Measurements from ENCODE around the gene IRF1. TPM values are rescaled to one million over a fixed set of nuclear protein-coding genes. Genes with fewer than 3 reads are reported as not detected.
A peak's percentile ranks its signal among the peaks of the same experiment; 100 is the strongest.
"Not testable (repeated sequence)": the region's sequence is repeated elsewhere in the genome, so short reads cannot be mapped to it uniquely, and the experiment has no call there.

The IRF1 gene
- total RNA-seq, 2 donors from 2014 or later = 107 to 156 TPM

- H3K36me3 Mint-ChIP-seq = peaks cover 26% of the 10 kb centered on the region in 2 donors
- H3K27ac Mint-ChIP-seq = peak overlapping the region; percentile 99 to 100
- DNase-seq (ENCODE audit: low spot score in 2 of 2) (no peak), ATAC-seq (no peak)
- H3K9me3 Mint-ChIP-seq = no peaks in the 10 kb centered on the region
Measured at GRCh38 chr5:132492386-132493125, 2.0 kb upstream of the IRF1 start.

DNA sequence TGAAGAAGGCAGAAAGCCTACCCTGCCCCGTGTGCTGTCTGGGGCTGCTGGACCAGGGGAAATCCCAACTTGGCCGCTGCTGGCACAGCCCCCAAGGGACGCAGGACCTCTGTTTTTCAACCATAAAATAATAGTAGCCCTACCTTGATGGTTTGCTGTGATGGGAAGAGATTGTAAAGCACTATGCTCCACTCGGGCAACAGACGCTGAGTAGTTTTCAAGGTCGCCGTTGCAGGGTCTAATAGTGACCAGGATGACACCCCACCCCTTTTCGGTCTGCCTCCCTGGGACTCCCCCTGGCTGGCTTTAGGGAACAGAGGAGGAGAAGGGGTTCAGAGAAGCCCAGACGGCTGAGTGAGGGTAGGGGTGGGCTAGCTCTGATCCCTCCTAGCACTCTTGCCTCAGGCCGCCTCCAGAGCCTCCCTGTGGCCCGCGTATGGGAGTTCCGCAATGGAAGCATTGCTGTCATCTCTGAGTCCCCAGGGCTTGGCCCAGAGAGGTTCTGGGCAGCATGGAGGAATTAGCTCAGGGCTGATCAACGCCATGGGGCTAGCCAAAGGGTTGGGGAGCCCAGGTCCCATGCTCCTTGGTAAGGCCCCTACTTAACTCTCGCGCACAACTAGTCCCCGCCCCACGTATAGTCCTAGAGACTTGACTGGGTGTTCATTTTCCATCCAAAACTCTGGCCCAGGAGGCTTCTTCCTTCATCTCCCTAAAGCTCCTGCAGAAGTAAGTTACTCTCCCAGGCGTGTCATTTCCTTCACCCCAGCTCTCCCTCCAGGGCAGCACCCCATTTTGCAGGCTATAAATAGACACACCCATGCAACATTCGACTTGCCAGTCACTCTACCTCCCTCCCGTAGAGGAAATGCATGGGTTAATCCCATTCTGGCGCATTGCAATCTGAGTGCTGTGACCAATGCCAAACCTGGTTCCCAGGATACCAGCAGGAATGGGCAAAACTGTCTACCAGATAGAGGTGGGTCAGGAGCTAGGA is 1.1 kb upstream of the IRF1 start:
- peak overlapping the region; percentile 99 to 100 for H3K27ac Mint-ChIP-seq
- peak; percentile 26 to 52 for DNase-seq (ENCODE audit: low spot score in 2 of 2)
- H3K36me3 Mint-ChIP-seq = peaks cover 32 to 35% of the 10 kb centered on the region in 2 donors
- ATAC-seq = peak in 1 of 2 donors; percentile 13
- no peaks in the 10 kb centered on the region for H3K9me3 Mint-ChIP-seq

DNA sequence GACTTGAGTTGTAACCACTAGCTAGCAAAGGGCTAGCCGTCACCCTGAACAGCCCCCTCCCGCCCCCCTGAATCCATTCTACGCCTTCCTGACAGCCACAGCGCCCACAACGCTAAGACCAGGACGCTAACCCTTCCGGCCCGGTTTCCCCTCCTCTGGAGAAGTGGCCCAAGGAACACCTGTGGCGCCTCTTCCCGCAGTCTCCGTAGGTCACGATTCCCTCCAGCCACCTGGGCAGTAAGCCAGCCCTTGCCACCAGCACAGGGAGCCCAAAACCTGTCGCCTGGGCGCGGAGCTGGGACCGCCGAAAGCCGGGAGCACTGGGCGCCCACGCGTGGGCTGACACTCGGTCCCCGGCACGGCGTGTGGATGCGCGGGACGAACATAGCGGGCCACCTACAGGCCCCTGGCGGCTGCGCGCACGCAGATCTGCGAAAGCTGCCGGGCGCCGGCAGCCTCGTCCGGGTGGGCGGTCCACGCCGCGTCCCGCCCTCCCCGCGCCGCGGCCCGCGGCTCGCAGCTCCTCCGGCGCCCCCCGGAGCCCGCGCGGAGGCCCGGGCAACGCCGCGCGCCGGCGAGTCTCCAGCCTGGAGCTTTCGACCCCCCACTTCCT is 596 bp downstream of the IRF1 start:
- ATAC-seq (peak; percentile 0 to 1), DNase-seq (ENCODE audit: low spot score in 2 of 2) (peak; percentile 49 to 74)
- Mint-ChIP-seq H3K9me3 (no peaks in the 10 kb centered on the region), H3K36me3 (peaks cover 46 to 51% of the 10 kb centered on the region in 2 donors), H3K27ac (peak overlapping the region; percentile 100)

- Mint-ChIP-seq H3K27ac (peak overlapping the region; percentile 100), H3K9me3 (no peaks in the 10 kb centered on the region), H3K36me3 (peaks cover 50 to 55% of the 10 kb centered on the region in 2 donors)
- peak; percentile 41 to 55 for DNase-seq (ENCODE audit: low spot score in 2 of 2)
- no peak for ATAC-seq
Measured at GRCh38 chr5:132489051-132489770, 1.4 kb downstream of the IRF1 start.

DNA sequence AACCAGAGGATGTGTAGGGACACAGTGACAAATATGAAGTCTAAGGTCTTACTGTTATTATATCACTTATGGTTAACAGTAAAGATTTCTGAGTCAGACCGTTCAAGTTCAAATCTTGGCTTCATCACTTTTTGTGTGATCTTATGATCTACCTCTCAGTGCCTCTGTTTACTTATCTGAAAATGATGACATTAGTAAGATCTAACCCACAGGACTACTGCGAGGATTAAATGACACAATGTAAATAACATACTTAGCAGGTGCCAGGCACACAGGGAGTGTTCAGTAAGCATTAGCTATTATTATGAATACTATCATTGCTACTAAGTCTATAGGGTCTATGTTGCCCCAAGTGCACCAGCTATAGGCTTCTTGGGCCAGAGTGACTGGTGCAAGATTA is 2.0 kb downstream of the IRF1 start:
- peak overlapping the region; percentile 100 for H3K27ac Mint-ChIP-seq
- peak; percentile 2 to 9 for ATAC-seq
- H3K9me3 Mint-ChIP-seq = no peaks in the 10 kb centered on the region
- peaks cover 51 to 61% of the 10 kb centered on the region in 2 donors for H3K36me3 Mint-ChIP-seq
- no peak for DNase-seq (ENCODE audit: low spot score in 2 of 2)

DNA sequence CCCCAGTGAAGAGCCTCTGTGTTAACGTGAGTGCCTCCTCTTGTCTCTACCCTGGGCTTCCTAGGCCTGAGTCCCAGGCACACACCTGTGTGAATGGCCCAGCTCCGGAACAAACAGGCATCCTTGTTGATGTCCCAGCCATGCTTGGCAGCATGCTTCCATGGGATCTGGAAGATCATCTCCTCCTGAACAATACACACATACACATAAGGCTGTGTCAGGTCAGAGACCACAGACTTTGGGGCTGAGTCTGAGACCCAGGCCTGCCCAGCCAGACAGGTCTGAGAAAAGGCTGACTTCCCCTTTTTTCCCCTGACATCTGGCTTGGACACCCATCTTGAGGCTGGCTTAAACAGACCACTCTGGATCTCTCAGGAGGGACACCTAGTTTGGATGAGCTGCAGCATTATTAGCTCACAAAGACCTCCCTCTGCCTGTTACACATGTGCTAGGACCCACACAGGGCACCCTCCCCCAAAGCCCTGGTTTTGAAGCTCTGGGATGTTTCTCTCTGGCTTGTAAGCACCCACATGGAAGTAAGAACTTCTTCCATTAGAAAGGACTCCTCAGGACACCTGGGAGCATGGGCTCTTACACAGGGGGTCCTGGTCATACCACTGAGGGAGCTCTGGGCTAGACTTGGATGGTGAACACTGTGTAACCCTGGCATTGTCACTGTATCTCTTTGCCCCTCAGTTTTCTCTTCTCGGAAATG is 2.6 kb downstream of the IRF1 start:
- Mint-ChIP-seq H3K27ac (peak overlapping the region; percentile 100), H3K9me3 (no peaks in the 10 kb centered on the region), H3K36me3 (peaks cover 51 to 62% of the 10 kb centered on the region in 2 donors)
- ATAC-seq (peak in 1 of 2 donors; percentile 1), DNase-seq (ENCODE audit: low spot score in 2 of 2) (peak; percentile 21 to 56)

DNA sequence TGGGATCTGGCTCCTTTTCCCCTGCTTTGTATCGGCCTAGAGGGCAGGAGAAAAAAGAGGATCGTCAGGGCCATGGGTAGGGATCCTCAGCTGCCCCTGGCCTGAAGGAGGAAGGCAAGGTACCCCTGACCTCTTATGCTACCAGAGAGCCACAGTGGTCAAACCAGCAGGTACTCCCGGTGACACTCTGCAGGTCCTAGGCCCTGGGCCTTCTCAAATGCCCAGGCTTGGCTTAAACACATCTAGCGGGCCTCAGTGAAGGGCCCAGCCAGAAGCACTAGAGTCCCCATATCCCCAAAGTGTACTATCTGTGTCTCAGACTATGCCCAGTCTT is 3.5 kb downstream of the IRF1 start:
- Mint-ChIP-seq H3K9me3 (no peaks in the 10 kb centered on the region), H3K36me3 (peaks cover 51 to 62% of the 10 kb centered on the region in 2 donors), H3K27ac (peak overlapping the region; percentile 100)
- DNase-seq (ENCODE audit: low spot score in 2 of 2) = peak in 1 of 2 donors; percentile 14
- ATAC-seq = no peak

DNA sequence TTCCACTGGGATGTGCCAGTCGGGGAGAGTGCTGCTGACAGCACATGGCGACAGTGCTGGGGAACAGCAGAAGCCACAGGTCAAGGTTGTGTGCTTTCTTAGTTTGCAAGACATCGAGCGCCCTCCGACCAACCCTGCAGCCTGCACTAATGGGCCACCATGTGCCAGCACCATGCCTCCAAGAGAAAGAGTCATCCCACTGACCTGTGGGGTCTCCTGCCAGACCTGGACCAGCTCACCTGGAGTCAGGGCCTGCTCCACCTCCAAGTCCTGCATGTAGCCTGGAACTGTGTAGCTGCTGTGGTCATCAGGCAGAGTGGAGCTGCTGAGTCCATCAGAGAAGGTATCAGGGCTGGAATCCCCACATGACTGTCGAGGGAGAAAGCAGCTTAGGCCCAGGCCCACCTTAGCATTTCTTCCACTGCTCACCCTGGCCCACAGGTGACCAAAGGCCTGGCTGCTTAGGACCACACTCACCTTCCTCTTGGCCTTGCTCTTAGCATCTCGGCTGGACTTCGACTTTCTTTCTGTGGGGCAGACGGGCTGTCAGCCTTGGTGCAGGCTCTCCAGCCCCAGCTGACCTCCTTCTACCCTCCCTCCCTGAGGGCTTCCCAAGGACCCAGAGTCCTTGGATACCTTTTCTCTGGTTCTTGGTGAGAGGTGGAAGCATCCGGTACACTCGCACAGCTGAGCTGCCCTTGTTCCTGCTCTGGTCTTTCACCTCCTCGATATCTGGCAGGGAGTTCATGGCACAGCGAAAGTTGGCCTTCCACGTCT is 4.1 kb downstream of the IRF1 start:
- Mint-ChIP-seq H3K36me3 (peaks cover 51 to 62% of the 10 kb centered on the region in 2 donors), H3K9me3 (no peaks in the 10 kb centered on the region), H3K27ac (peak overlapping the region; percentile 100)
- DNase-seq (ENCODE audit: low spot score in 2 of 2) (peak; percentile 11 to 56), ATAC-seq (no peak)

DNA sequence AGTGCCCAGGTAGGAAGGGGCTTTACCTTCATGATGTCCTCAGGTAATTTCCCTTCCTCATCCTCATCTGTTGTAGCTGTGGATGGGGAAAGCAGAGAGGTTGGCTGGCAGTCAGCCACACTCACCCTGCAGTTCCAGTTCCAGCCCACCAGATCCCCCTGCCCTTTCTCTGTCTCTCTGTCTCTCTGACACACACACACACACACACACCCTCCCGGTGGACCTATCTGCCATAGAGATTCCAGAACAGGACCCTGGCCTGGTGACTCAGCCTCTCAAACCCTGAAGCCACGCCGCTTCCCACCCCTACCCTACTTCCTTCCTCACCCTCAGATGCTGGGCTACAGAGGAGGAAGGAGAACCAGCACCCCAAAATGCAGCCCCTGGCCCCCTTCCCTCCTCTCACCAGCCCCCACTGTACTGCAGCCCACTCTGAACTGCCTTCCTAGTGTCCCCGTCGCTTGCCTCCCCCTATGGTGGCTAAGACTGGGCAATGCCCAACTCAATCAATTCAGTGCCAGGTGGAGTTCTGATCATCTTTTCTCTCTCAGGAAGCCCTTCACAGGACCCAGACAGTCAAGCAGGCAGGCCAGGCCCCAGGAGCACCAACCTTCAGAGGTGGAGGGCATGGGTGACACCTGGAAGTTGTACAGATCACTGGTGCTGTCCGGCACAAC is 4.8 kb downstream of the IRF1 start:
- peaks cover 51 to 62% of the 10 kb centered on the region in 2 donors for H3K36me3 Mint-ChIP-seq
- no peaks in the 10 kb centered on the region for H3K9me3 Mint-ChIP-seq
- ATAC-seq = peak in 1 of 2 donors; percentile 2
- H3K27ac Mint-ChIP-seq = peak overlapping the region; percentile 100
- DNase-seq (ENCODE audit: low spot score in 2 of 2) = peak; percentile 10 to 55

DNA sequence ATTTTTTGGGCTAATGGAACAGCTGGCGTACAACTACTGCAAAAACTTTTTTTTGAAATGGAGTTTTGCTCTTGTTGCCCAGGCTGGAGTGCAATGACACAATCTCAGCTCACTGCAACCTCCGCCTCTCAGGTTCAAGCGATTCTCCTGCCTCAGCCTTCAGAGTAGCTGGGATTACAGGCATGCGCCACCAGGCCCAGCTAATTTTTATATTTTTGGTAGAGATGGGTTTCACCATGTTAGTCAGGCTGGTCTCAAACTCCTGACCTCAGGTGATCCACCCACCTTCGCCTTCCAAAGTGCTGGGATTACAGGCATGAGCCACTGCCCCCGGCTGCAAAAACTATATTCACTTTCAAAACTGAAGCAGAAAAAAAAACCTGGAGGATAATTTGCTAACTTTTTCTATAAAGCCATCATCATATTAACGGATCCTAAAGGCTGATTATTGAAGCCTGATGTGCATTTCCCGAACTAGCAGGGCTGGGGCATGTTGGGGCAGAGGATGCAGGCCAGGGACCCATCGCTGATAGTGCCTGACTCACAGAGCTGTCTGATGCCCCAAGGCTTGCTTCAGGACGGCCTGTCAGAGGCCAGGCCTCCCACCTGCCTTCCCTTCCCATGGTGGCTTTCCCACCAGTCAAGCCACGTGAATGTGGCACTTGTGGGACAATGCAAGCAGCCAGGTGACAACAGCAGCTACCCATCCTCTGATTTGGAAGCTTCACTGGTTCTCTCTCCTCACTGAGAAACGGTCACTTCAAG is 5.5 kb downstream of the IRF1 start:
- not testable (repeated sequence) for H3K9me3 Mint-ChIP-seq
- DNase-seq (ENCODE audit: low spot score in 2 of 2) (peak; percentile 6 to 14), ATAC-seq (peak in 1 of 2 donors; percentile 0)
- peaks cover 51 to 61% of the 10 kb centered on the region in 2 donors for H3K36me3 Mint-ChIP-seq
- H3K27ac Mint-ChIP-seq = peak overlapping the region; percentile 100

GRCh38 chr5:132484391-132484725 is 6.2 kb downstream of the IRF1 start:
- ATAC-seq = no peak
- Mint-ChIP-seq H3K9me3 (no peaks in the 10 kb centered on the region), H3K36me3 (peaks cover 44 to 54% of the 10 kb centered on the region in 2 donors), H3K27ac (peak overlapping the region; percentile 100)
- DNase-seq (ENCODE audit: low spot score in 2 of 2) = peak in 1 of 2 donors; percentile 34

DNA sequence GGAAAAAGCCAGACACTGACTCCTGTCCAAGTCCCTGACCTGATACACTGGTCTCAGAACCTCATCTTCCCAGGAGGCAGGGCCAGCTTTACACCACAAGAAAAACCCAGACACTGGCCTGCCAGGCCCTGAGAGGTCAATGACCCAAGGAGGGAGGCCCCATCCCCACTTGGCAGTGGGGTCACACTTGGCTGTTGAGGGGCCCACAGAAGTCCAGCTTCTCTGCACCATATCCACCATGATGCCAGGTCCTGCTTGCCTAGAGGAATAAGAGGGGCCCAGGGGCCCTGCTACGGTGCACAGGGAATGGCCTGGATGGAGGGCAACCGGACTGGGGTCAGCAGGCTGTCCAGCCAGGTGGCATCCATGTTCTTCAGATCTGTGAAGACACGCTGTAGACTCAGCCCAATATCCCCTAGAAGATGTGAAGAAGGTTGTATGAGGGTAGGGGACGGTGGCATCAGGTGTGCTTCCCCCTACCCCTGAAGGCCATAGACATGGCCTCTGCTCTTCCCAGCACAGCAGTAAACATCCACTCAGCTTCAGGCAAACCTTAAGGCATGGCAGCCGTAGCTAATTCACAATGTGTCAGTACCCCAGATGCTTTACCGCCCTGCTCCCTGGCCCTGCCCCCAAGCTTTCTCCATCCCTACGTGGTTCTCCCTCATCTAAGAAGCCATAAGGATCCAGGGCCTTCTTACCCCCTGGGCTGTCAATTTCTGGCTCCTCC is 6.7 kb downstream of the IRF1 start:
- peak in 1 of 2 donors; percentile 48 for DNase-seq (ENCODE audit: low spot score in 2 of 2)
- no peak for ATAC-seq

DNA sequence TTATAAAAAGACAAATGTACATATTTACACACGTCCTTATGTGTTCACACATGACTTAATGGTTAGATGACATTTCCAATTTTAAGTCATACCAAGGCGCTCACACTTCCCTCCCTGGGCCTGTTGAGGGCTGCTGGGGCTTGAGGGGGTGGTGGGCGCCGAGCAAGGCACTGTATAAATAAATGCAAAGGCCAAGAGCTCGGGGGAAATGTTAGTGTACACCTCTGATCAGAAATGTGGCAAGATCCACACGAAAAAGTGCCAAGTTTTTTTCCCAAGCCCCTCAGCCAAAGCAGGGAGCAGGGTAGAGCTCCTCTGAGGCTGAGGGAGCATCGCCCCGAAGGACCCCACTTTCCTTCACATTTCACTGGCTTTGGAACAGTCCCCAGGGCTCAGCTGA is 7.5 kb downstream of the IRF1 start:
- ATAC-seq = no peak
- peak in 1 of 2 donors; percentile 41 for DNase-seq (ENCODE audit: low spot score in 2 of 2)
- peaks cover 31 to 42% of the 10 kb centered on the region in 2 donors for H3K36me3 Mint-ChIP-seq

More for the DNA sequence above, 6.7 kb downstream of the IRF1 start:
- Mint-ChIP-seq H3K27ac (peak overlapping the region; percentile 100), H3K36me3 (peaks cover 38 to 49% of the 10 kb centered on the region in 2 donors), H3K9me3 (no peaks in the 10 kb centered on the region)

More for the DNA sequence above, 7.5 kb downstream of the IRF1 start:
- no peaks in the 10 kb centered on the region for H3K9me3 Mint-ChIP-seq
- peak overlapping the region; percentile 100 for H3K27ac Mint-ChIP-seq
